HEK293T (cell line): Measurements from ENCODE around the gene GOLPH3L.

Experiments
- FOXK2 ChIP-seq: fragments of 450-650 bp; IDR thresholded peaks from 2 replicates; pipeline ENCODE4 v1.6.1; 2016; ENCODE audit warnings: mild to moderate bottlenecking
- SUZ12 ChIP-seq: fragments of 450-650 bp; IDR thresholded peaks from 2 replicates; pipeline ENCODE4 v1.6.1; 2016; ENCODE audit warnings: mild to moderate bottlenecking
- ZNF384 ChIP-seq: fragments of 450-650 bp; IDR thresholded peaks from 2 replicates; pipeline ENCODE4 v1.6.1; 2016

GRCh38 chr1:150642296-150642695 lies 54.7 kb downstream of the GOLPH3L start:
- no peak for TF ChIP-seq ZNF384
- no peak for TF ChIP-seq SUZ12
- no peak for TF ChIP-seq FOXK2
